K562 (cell line): ENCODE measurements around the gene TMEM185A. TPM values are rescaled to one million over a fixed set of nuclear protein-coding genes. Genes with fewer than 3 reads are reported as not detected.
"Not testable (repeated sequence)": the region's sequence is repeated elsewhere in the genome, so short reads cannot be mapped to it uniquely, and the experiment has no call there.

ENCODE experiments used
- ATAC-seq: fragments of 200-7000 bp; cut with Tn5 transposase; 3 replicates; pipeline ENCODE4 v1.9.1; 2020; ENCODE audit warnings: moderate library complexity
- BruUV-seq: library from RNA; stranded (reverse); fragments of 400-500 nt; replicated peaks from 2 replicates; lab custom pipeline; 2021; lab: Mats Ljungman, UMichigan
- CTCF ChIA-PET: fragments of 300-600 bp; formaldehyde crosslinking; extraction: SDS; loops from one replicate; lab custom pipeline; 2021; ENCODE audit warnings: low intra/inter-chr PET ratio; lab: Yijun Ruan, JAX
- POLR2A ChIA-PET: fragments of 300-600, 350-650 bp; sonication (Branson Sonifier 250); formaldehyde crosslinking; extraction: SDS; loops from one replicate; lab custom pipeline; 2021; ENCODE audit warnings: antibody characterized with exemption, inconsistent platforms; lab: Yijun Ruan, JAX
- DNase-seq, 4 experiments: peaks; one replicate each; pipeline versions ENCODE4 v3.0.0 to v3.0.0-alpha.2; 2011 to 2018; ENCODE audit warnings: low spot score in 3 of 4, mixed read lengths in 3 of 4; ENCODE audit errors: extremely low read depth in 1 of 4
- FAIRE-seq: peaks from 2 replicates; lab custom pipeline; 2011; peaks lifted over from hg19 to GRCh38; lab: Jason Lieb, UNC
- H2AFZ ChIP-seq: 2 replicates; pipeline ENCODE4 v1.6.0; 2011; ENCODE audit warnings: low read depth, low read length, control low read depth, inconsistent platforms
- H3K27ac ChIP-seq: fragments of 200-600 bp; 3 replicates; pipeline ENCODE4 v1.8.0; 2011; ENCODE audit warnings: low read depth, mild to moderate bottlenecking, control low read depth, inconsistent platforms, low read length, moderate library complexity, mixed read lengths; ENCODE audit errors: extremely low read depth
- H3K27me3 ChIP-seq, 2 experiments: fragments of 300-600 bp in 1 of 2; 2 replicates in 1 of 2; 3 replicates in 1 of 2; pipeline versions ENCODE4 v1.6.0 to v1.8.0; 2011; ENCODE audit warnings: inconsistent platforms in 2 of 2, low read length in 2 of 2, mild to moderate bottlenecking in 1 of 2, mixed read lengths in 1 of 2, moderate library complexity in 1 of 2; ENCODE audit not compliant: control insufficient read depth in 2 of 2, insufficient read depth in 2 of 2
- H3K36me3 ChIP-seq: fragments of 300-600 bp; 3 replicates; pipeline ENCODE4 v1.8.0; 2011; ENCODE audit warnings: mild to moderate bottlenecking, low read length, inconsistent platforms; ENCODE audit not compliant: control insufficient read depth, insufficient read depth
- H3K4me1 ChIP-seq, 2 experiments: fragments of 200-600 bp in 1 of 2; replicated peaks in 1 of 2; 2 replicates in 1 of 2; 3 replicates in 1 of 2; pipeline versions ENCODE4 v1.5.1 to v1.8.0; 2011; ENCODE audit warnings: inconsistent platforms in 2 of 2, low read length in 2 of 2, mild to moderate bottlenecking in 1 of 2, mixed read lengths in 1 of 2, moderate library complexity in 1 of 2; ENCODE audit not compliant: control insufficient read depth in 2 of 2, insufficient read depth in 2 of 2
- H3K4me2 ChIP-seq: 2 replicates; pipeline ENCODE4 v1.6.1; 2011; ENCODE audit warnings: low read length, control low read depth, inconsistent platforms, mixed read lengths; ENCODE audit not compliant: insufficient read depth
- H3K4me3 ChIP-seq: fragments of 200-600 bp; sonication (generic), shearing (Covaris generic); 2 replicates; pipeline ENCODE4 v1.5.1; 2016; ENCODE audit warnings: control low read depth, inconsistent platforms
- H3K79me2 ChIP-seq: fragments of 200-600 bp; 3 replicates; pipeline ENCODE4 v1.8.0; 2011; ENCODE audit warnings: low read length, inconsistent platforms; ENCODE audit not compliant: control insufficient read depth, insufficient read depth
- H3K9ac ChIP-seq, 2 experiments: 2 replicates each; pipeline versions ENCODE4 v1.6.0 to v1.6.1; 2011; ENCODE audit warnings: low read depth in 2 of 2, low read length in 2 of 2, control low read depth in 1 of 2, inconsistent platforms in 1 of 2, mild to moderate bottlenecking in 1 of 2, mixed read lengths in 1 of 2; ENCODE audit not compliant: insufficient read depth in 1 of 2
- H3K9me1 ChIP-seq: one replicate; pipeline ENCODE4 v1.6.0; 2011; ENCODE audit warnings: inconsistent platforms, mild to moderate bottlenecking, low read length, moderate library complexity; ENCODE audit not compliant: control insufficient read depth, insufficient read depth
- H3K9me3 ChIP-seq: replicated peaks from 2 replicates; pipeline ENCODE4 v1.5.1; 2011; ENCODE audit warnings: low read depth, low read length, inconsistent platforms; ENCODE audit not compliant: control insufficient read depth, insufficient read depth
- H4K20me1 ChIP-seq: replicated peaks from 2 replicates; pipeline ENCODE4 v1.6.1; 2011; ENCODE audit warnings: low read length, inconsistent platforms, mixed read lengths; ENCODE audit not compliant: control insufficient read depth, insufficient read depth
- HDAC6 ChIP-seq: IDR thresholded peaks from 2 replicates; pipeline ENCODE4 v1.6.1; 2012; ENCODE audit warnings: low read depth, mild to moderate bottlenecking, control low read depth, inconsistent platforms, low read length, moderate library complexity
- HNRNPUL1 ChIP-seq: fragments of 200-400 bp; formaldehyde crosslinking; IDR thresholded peaks from 2 replicates; pipeline ENCODE4 v1.6.1; 2017; ENCODE audit warnings: low read length
- RBM25 ChIP-seq: fragments of 200-400 bp; formaldehyde crosslinking; IDR thresholded peaks from 2 replicates; pipeline ENCODE4 v1.6.1; 2018; ENCODE audit warnings: low read length, low read depth, moderate library complexity; ENCODE audit not compliant: severe bottlenecking
- SAFB2 ChIP-seq: fragments of 200-400 bp; formaldehyde crosslinking; IDR thresholded peaks from 2 replicates; pipeline ENCODE4 v1.6.1; 2018; ENCODE audit warnings: borderline replicate concordance, low read length, low read depth, moderate library complexity; ENCODE audit not compliant: severe bottlenecking
- SMC3 ChIP-seq: conservative IDR thresholded peaks from 2 replicates; pipeline ENCODE4 v1.6.1; 2011; ENCODE audit warnings: low read depth, low read length, improper control_type of control experiment; ENCODE audit not compliant: insufficient read depth
- ZNF134 ChIP-seq: fragments of 250-450 bp; sonication (Bioruptor Pico); conservative IDR thresholded peaks from 2 replicates; pipeline ENCODE4 v1.4.0; 2020
- ZNF239 ChIP-seq: fragments of 250-450 bp; sonication (Bioruptor Pico); IDR thresholded peaks from 2 replicates; pipeline ENCODE4 v1.4.0; 2020; ENCODE audit warnings: mild to moderate bottlenecking
- ZNF583 ChIP-seq: fragments of 250-450 bp; sonication (Bioruptor Pico); IDR thresholded peaks from 2 replicates; pipeline ENCODE4 v1.4.0; 2020
- WGBS: fragments of 100-300 bp; shearing (Covaris generic); methylation state at CpG from one replicate; pipeline ENCODE4 v1.1.6; 2016; ENCODE audit warnings: low coverage, mixed read lengths; ENCODE audit not compliant: insufficient coverage; ENCODE audit errors: missing lambda C conversion rate; 5-methylcytosine and 5-hydroxymethylcytosine counted together
- in situ Hi-C: fragments of 300-500 bp; cut with MboI; formaldehyde crosslinking; loops from 4 replicates; pipeline ENCODE4 v1.15.0; 2018; ENCODE audit warnings: inconsistent platforms, mixed read lengths
- intact Hi-C: fragments of 100-400 bp; cut with micrococcal nuclease; formaldehyde crosslinking; loops from 2 replicates; pipeline ENCODE4 v1.14.2; 2022
- polyA plus RNA-seq, 8 experiments: library from polyadenylated mRNA; depleted of rRNA in 4 of 8; stranded (reverse) in 5 of 8; unstranded in 3 of 8; fragments of >200 nt; fragmentation: Nextera tagmentation in 2 of 8; fragmentation: Illumina TruSeq in 1 of 8; extraction: Ambion mirVana in 2 of 8; extraction: Trizol in 1 of 8; gene quantifications; 2 replicates each; pipeline versions ENCODE4 v1.2.1 to v1.2.3, GENCODE V29; 2011 to 2014; ENCODE audit warnings: inconsistent platforms in 1 of 8, missing spikeins in 1 of 8
- total RNA-seq, 7 experiments: library from RNA; depleted of rRNA in 6 of 7; stranded (reverse); fragments of >200 nt in 6 of 7; fragmentation: Illumina TruSeq in 2 of 7; extraction: Trizol in 2 of 7; gene quantifications; 2 replicates each; pipeline versions ENCODE4 v1.2.1 to v1.2.3, GENCODE V29; 2011 to 2021; ENCODE audit warnings: low replicate concordance in 1 of 7

Gene TMEM185A
- total and polyA plus RNA-seq, 9 of the 15 experiments (the other 6 are each of a cell fraction or from before 2014, with no cell fraction given), result 0.97 to 13.7 (median 5.4) TPM

DNA sequence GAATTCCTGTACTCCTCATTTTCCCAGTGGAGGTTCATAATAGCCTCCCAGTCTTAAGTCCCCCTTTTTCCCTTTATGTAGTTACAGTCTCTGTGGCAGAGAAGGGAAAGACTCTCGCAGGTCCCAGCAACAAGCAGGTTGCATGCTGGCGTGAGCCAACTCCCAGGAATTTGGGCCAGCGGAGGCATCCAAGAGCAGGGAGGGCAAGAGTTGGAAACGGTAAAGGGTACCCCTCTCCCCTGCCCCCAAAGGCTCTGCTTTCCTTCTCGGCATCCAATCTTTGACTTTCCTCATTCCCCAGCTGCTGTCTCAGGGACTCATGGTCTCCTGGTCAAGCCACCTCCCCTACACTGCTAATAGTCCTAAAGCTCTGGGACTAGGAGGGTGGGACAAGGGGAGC is 21.1 kb downstream of the TMEM185A start (continued):
- no peak for TF ChIP-seq HNRNPUL1
- TF ChIP-seq, all 486 proteins: peak for 0

DNA sequence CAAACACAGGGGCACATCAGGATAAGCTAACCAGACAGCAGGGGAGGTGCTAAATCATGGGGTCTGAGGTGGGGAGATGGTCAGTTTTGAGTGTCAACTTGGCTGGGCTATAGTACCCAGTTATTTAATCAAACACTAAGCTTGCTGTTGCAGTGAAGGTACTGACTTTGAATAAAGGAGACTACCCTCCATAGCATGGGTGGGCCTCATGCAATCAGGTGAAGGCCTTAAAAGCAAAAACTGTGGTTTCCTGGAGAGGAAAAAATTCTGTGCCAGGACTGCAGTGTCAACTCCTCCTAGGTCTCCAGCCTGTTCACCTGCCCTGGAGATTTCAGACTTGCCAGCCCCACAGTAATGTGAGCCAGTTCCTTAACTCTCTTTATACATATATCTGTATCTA is 23.9 kb downstream of the TMEM185A start:
- Histone ChIP-seq H3K9me1 (no peaks in the 10 kb centered on the region), H2AFZ (no peak overlapping the region), H3K27me3 (no peaks in the 10 kb centered on the region), H3K4me2 (no peak overlapping the region), H3K9ac (no peak overlapping the region), H3K79me2 (no peaks in the 10 kb centered on the region), H3K27ac (no peak overlapping the region), H3K4me3 (no peak overlapping the region), H3K9me3 (no peaks in the 10 kb centered on the region), H3K4me1 (no peaks in the 10 kb centered on the region)
- POLR2A ChIA-PET, result interaction anchor here (0.7 to 1.2 kb wide), 2 partner anchors 13 to 107 kb away, joined by 3 read pairs; no protein-coding TSS in a partner anchor
- intact Hi-C loops, result no loop called here
- BruUV-seq, result no TSS peak
- FAIRE-seq (no peak), ATAC-seq (no peak)
- in situ Hi-C loops, result no loop called here
- TF ChIP-seq HDAC6, result no peak
- no peak for TF ChIP-seq ZNF239 (CRISPR knock-in tag)
- TF ChIP-seq SMC3, result no peak
- TF ChIP-seq SAFB2, result no peak
- TF ChIP-seq ZNF134 (CRISPR knock-in tag), result peak; percentile 91
- no peak for TF ChIP-seq ZNF583
- peak; percentile 15 for TF ChIP-seq RBM25
- TF ChIP-seq, all 486 proteins: peak for 2
- H4K20me1 ChIP-seq, result no peaks in the 10 kb centered on the region
- H3K36me3 ChIP-seq, result no peaks in the 10 kb centered on the region
- no peak for DNase-seq
- CTCF ChIA-PET, result no interaction called here

DNA sequence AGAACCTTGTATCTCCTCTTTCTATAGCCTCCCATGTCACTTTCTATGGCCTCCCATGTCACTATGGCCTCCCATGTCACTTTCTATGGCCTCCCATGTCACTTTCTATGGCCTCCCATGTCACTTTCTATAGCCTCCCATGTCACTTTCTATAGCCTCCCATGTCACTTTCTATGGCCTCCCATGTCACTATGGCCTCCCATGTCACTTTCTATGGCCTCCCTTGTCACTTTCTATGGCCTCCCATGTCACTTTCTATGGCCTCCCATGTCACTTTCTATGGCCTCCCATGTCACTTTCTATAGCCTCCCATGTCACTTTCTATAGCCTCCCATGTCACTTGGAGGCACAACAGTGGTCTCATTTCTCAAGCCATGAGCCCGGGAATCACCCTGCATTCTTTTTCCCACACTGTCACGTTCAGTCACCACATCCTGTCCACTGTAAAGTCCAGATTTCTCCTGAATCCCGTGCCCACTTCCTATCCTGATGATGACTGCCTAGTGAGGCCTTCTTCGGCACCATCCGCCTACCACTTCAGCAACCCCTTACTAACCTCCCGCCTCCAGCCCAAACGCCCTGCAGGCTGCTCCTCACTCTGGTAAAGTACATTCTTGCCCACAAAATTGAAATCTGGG is 26.2 kb downstream of the TMEM185A start:
- H3K27me3 ChIP-seq, in situ Hi-C loops, FAIRE-seq, H3K4me2 ChIP-seq, H3K36me3 ChIP-seq, CTCF ChIA-PET, H3K27ac ChIP-seq, H3K9me1 ChIP-seq, H3K4me3 ChIP-seq, intact Hi-C loops, H3K9ac ChIP-seq, BruUV-seq, H3K4me1 ChIP-seq, DNase-seq, POLR2A ChIA-PET, H3K9me3 ChIP-seq, H4K20me1 ChIP-seq, ATAC-seq, H3K79me2 ChIP-seq, H2AFZ ChIP-seq: not testable (repeated sequence)
- 37% methylated on average over 7 of the region's 7 CpGs for WGBS

DNA sequence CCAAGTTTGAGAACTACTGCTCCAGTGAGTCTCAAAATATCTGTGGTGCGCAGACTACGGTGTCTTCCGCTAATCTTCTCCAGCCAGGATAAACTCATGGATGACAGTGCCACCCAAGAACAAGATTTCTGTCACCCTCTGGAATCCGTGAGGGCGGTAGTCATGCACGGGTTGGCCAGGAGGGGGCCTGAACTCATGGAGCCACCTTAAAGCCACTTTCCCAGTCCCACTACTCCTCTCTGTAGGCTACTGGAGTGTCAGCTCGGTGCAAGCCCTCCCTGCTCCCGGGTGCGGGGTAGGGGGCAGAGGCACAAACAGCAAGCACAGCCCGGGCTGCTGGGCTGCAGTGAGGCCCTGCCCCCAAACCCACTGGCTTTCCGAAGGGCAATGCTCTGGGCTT is 33.0 kb downstream of the TMEM185A start:
- H3K9ac ChIP-seq, H3K27ac ChIP-seq, CTCF ChIA-PET, H4K20me1 ChIP-seq, BruUV-seq, DNase-seq, H3K4me3 ChIP-seq, H3K79me2 ChIP-seq, H3K27me3 ChIP-seq, H3K36me3 ChIP-seq, intact Hi-C loops, H3K9me1 ChIP-seq, H2AFZ ChIP-seq, H3K4me1 ChIP-seq, H3K4me2 ChIP-seq, POLR2A ChIA-PET, H3K9me3 ChIP-seq: not testable (repeated sequence)
- in situ Hi-C loops, result loop anchor here (25.0 kb wide), 1 partner anchor 214 kb away; no protein-coding TSS in a partner anchor
- WGBS, result 4% methylated on average over 3 of the region's 11 CpGs
- peak; percentile 81 for ATAC-seq
- peak; percentile 61 for FAIRE-seq
